GM23338 (cell line): Measurements from ENCODE around the gene WDR1. TPM values are rescaled to one million over a fixed set of nuclear protein-coding genes. Genes with fewer than 3 reads are reported as not detected.

Experiments
- ATAC-seq: fragments of 200-7000 bp; cut with Tn5 transposase; 3 replicates; pipeline ENCODE4 v1.9.1; 2020
- DNase-seq: peaks from one replicate; pipeline ENCODE4 v3.0.0-alpha.2; 2015; ENCODE audit warnings: low spot score
- H2AFZ ChIP-seq: fragments of 200-600 bp; sonication (generic); 2 replicates; pipeline ENCODE4 v1.8.0; 2016; ENCODE audit warnings: antibody characterized with exemption, mild to moderate bottlenecking, moderate library complexity
- H3F3A ChIP-seq: fragments of 200-600 bp; sonication (generic); replicated peaks from 2 replicates; pipeline ENCODE4 v1.8.0; 2017; ENCODE audit warnings: antibody characterized with exemption, mixed run types, low read depth
- H3K27ac ChIP-seq: fragments of 200-600 bp; sonication (generic); 2 replicates; pipeline ENCODE4 v1.6.1; 2016; ENCODE audit warnings: low read depth
- H3K27me3 ChIP-seq: fragments of 200-600 bp; sonication (generic); 2 replicates; pipeline ENCODE4 v1.8.0; 2016; ENCODE audit warnings: mild to moderate bottlenecking, mixed run types, moderate library complexity; ENCODE audit not compliant: insufficient read depth
- H3K36me3 ChIP-seq: fragments of 200-600 bp; sonication (generic); 2 replicates; pipeline ENCODE4 v1.8.0; 2016; ENCODE audit warnings: mild to moderate bottlenecking; ENCODE audit not compliant: insufficient read depth
- H3K4me1 ChIP-seq: fragments of 200-600 bp; sonication (generic); 2 replicates; pipeline ENCODE4 v1.8.0; 2016; ENCODE audit warnings: mild to moderate bottlenecking, moderate library complexity; ENCODE audit not compliant: insufficient read depth
- H3K4me2 ChIP-seq: fragments of 200-600 bp; sonication (generic); 2 replicates; pipeline ENCODE4 v1.7.1; 2017; ENCODE audit warnings: mixed run types
- H3K4me3 ChIP-seq: fragments of 200-600 bp; sonication (generic); 2 replicates; pipeline ENCODE4 v1.6.1; 2016; ENCODE audit warnings: mixed run types
- H3K79me2 ChIP-seq: fragments of 200-600 bp; sonication (generic); replicated peaks from 2 replicates; pipeline ENCODE4 v1.8.0; 2017; ENCODE audit warnings: mild to moderate bottlenecking; ENCODE audit not compliant: insufficient read depth
- H3K9me2 ChIP-seq: fragments of 200-600 bp; sonication (generic); 2 replicates; pipeline ENCODE4 v1.8.0; 2017; ENCODE audit not compliant: insufficient read depth
- H4K20me1 ChIP-seq: fragments of 200-600 bp; sonication (generic); replicated peaks from 2 replicates; pipeline ENCODE4 v1.8.0; 2017; ENCODE audit warnings: mild to moderate bottlenecking; ENCODE audit not compliant: insufficient read depth
- H3K27ac Mint-ChIP-seq: 2 replicates; pipeline ENCODE4 v1.8.0; 2020; ENCODE audit warnings: inconsistent platforms, mild to moderate bottlenecking, moderate library complexity, mixed read lengths
- H3K27me3 Mint-ChIP-seq: 3 replicates; pipeline ENCODE4 v1.8.0; 2022; ENCODE audit warnings: low read depth, mild to moderate bottlenecking, moderate library complexity, mixed read lengths, inconsistent platforms; ENCODE audit not compliant: insufficient read depth, poor library complexity
- H3K36me3 Mint-ChIP-seq: 3 replicates; pipeline ENCODE4 v1.8.0; 2021; ENCODE audit warnings: low read depth, mild to moderate bottlenecking, inconsistent platforms, moderate library complexity, mixed read lengths
- H3K4me1 Mint-ChIP-seq: 3 replicates; pipeline ENCODE4 v1.8.0; 2020; ENCODE audit warnings: mild to moderate bottlenecking, inconsistent platforms, mixed read lengths
- H3K4me3 Mint-ChIP-seq: 3 replicates; pipeline ENCODE4 v1.8.0; 2021; ENCODE audit warnings: moderate library complexity, mild to moderate bottlenecking, inconsistent platforms, mixed read lengths
- H3K9me3 Mint-ChIP-seq: 3 replicates; pipeline ENCODE4 v1.8.0; 2020; ENCODE audit warnings: moderate library complexity, mild to moderate bottlenecking, inconsistent platforms, mixed read lengths
- CREB1 ChIP-seq: fragments of 250-450 bp; sonication (Bioruptor Pico); IDR thresholded peaks from 2 replicates; pipeline ENCODE4 v1.5.0; 2020; ENCODE audit warnings: low read depth, mild to moderate bottlenecking, moderate library complexity
- EZH2phosphoT487 ChIP-seq: fragments of 200-600 bp; sonication (generic); IDR thresholded peaks from one replicate; pipeline ENCODE4 v1.8.1; 2018; ENCODE audit warnings: antibody characterized with exemption; ENCODE audit not compliant: unreplicated experiment
- NANOG ChIP-seq: IDR thresholded peaks from 2 replicates; pipeline ENCODE4 v1.6.1; 2016; ENCODE audit warnings: antibody characterized with exemption, borderline replicate concordance
- POLR2AphosphoS5 ChIP-seq: IDR thresholded peaks from 2 replicates; pipeline ENCODE4 v1.6.1; 2016; ENCODE audit warnings: antibody characterized with exemption, low read depth
- REST ChIP-seq: IDR thresholded peaks from one replicate; pipeline ENCODE4 v1.6.1; 2018; ENCODE audit warnings: antibody characterized with exemption; ENCODE audit not compliant: unreplicated experiment
- STAT1 ChIP-seq: IDR thresholded peaks from one replicate; pipeline ENCODE4 v1.6.1; 2016; ENCODE audit warnings: antibody characterized with exemption; ENCODE audit not compliant: unreplicated experiment
- ZNF114 ChIP-seq: fragments of 250-450 bp; sonication (Bioruptor Pico); IDR thresholded peaks from 2 replicates; pipeline ENCODE4 v1.5.0; 2020; ENCODE audit warnings: mild to moderate bottlenecking, moderate library complexity
- ZNF331 ChIP-seq: fragments of 250-450 bp; sonication (Bioruptor Pico); IDR thresholded peaks from 2 replicates; pipeline ENCODE4 v1.5.0; 2020; ENCODE audit warnings: low read depth, mild to moderate bottlenecking, moderate library complexity
- ZNF462 ChIP-seq: fragments of 250-450 bp; sonication (Bioruptor Pico); IDR thresholded peaks from 2 replicates; pipeline ENCODE4 v1.5.0; 2020; ENCODE audit warnings: mild to moderate bottlenecking, moderate library complexity
- polyA plus RNA-seq: library from polyadenylated mRNA; unstranded; fragments of >200 nt; fragmentation: Nextera tagmentation; extraction: Ambion mirVana; gene quantifications from 2 replicates; pipeline ENCODE4 v1.2.1, GENCODE V29; 2016
- total RNA-seq: library from RNA; depleted of rRNA; stranded (reverse); fragments of >200 nt; shearing (Covaris generic); gene quantifications from 2 replicates; pipeline ENCODE4 v1.2.3, GENCODE V29; 2014
- TF ChIP-seq, protein P1 (sequence below): IDR thresholded peaks from 2 replicates; pipeline ENCODE4 v1.6.1; 2016; ENCODE audit warnings: antibody characterized with exemption

Gene WDR1
- total and polyA plus RNA-seq, 2 experiments from 2014 or later, result 93.2 to 248 TPM

GRCh38 chr4:10118048-10119004 lies 1.7 kb upstream of the WDR1 start (continued):
- TF ChIP-seq ZNF462 (CRISPR knock-in tag) (no peak), ZNF331 (CRISPR knock-in tag) (no peak)

DNA sequence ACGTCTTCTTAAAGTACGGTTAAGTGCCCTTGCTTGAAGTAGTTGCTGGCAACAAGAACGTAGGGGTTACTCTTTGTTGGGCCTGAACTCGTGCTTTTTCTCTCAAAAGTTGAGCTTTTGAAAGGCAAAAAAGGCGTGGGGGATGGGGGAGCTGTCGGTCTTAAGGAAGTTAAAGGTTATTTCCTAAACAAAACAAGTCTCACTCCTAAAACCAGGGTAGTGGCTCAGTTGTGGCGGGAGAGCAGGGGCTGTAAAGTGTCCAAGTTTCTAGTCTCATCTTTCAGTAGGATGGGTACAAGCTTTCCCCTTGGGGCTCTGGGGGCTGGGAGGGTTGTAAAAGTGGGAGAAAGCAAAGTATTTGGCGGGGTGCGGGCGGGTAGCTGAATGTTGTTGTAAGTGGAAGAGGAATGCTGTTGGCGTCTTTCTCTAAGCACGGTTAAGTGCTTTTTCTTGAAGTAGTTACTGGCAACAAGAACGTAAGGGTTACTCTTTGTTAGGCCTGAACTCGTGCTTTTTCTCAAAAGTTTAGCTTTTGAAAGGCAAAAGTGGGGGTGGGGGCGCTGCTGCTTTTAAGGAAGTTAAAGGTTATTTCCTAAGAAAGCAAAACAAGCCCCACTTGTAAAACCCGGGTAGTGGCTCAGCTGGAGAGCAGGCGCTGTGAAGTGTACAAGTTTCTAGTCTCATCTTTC lies 904 bp upstream of the WDR1 start:
- peaks cover 25% of the 10 kb centered on the region for H3K36me3 ChIP-seq
- H3K9me2 ChIP-seq, result no peaks in the 10 kb centered on the region
- H3K4me3 ChIP-seq, result peak overlapping the region; percentile 66
- DNase-seq, result peak; percentile 51
- no peak for ATAC-seq
- H3F3A ChIP-seq, result 0 out of 2 replicates have a peak, but pooled peaks cover 4% of the 10 kb centered on the region
- peaks cover 27% of the 10 kb centered on the region for H3K27me3 Mint-ChIP-seq
- H3K4me1 ChIP-seq, result peaks cover 29% of the 10 kb centered on the region
- peak overlapping the region; percentile 79 for H3K4me2 ChIP-seq
- H3K4me1 Mint-ChIP-seq, result peaks cover 64% of the 10 kb centered on the region
- no peak overlapping the region for H2AFZ ChIP-seq
- H3K27me3 ChIP-seq, result no peaks in the 10 kb centered on the region
- H3K4me3 Mint-ChIP-seq, result peak overlapping the region; percentile 80
- peak overlapping the region; percentile 98 for H3K27ac ChIP-seq
- H4K20me1 ChIP-seq, result peaks cover 26% of the 10 kb centered on the region
- H3K27ac Mint-ChIP-seq, result peak overlapping the region; percentile 98
- H3K9me3 Mint-ChIP-seq, result no peaks in the 10 kb centered on the region; the same call in 2 of the 3 replicates
- peaks cover 36% of the 10 kb centered on the region for H3K36me3 Mint-ChIP-seq
- H3K79me2 ChIP-seq, result peaks cover 40% of the 10 kb centered on the region
- TF ChIP-seq REST, result no peak
- TF ChIP-seq CREB1 (CRISPR knock-in tag), result no peak
- no peak for TF ChIP-seq STAT1
- TF ChIP-seq POLR2AphosphoS5, result no peak; the same call in 1 of the 2 replicates
- no peak for TF ChIP-seq NANOG
- no peak for TF ChIP-seq ZNF114
- TF ChIP-seq, protein P1, sequence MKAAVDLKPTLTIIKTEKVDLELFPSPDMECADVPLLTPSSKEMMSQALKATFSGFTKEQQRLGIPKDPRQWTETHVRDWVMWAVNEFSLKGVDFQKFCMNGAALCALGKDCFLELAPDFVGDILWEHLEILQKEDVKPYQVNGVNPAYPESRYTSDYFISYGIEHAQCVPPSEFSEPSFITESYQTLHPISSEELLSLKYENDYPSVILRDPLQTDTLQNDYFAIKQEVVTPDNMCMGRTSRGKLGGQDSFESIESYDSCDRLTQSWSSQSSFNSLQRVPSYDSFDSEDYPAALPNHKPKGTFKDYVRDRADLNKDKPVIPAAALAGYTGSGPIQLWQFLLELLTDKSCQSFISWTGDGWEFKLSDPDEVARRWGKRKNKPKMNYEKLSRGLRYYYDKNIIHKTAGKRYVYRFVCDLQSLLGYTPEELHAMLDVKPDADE, result no peak
- TF ChIP-seq EZH2phosphoT487, result no peak
